ENCODE results near the gene GLOD5.
"Not testable (repeated sequence)": the region's sequence is repeated elsewhere in the genome, so short reads cannot be mapped to it uniquely, and the experiment has no call there.

The GLOD5 gene

GRCh38 chrX:48816014-48816810 is 54.7 kb downstream of the GLOD5 start:
- 89% methylated on average over 10 of the region's 18 CpGs for WGBS (ENCODE audit: insufficient coverage)
- no peak for DNase-seq
- no peaks in the 10 kb centered on the region for H3K9me3 ChIP-seq (ENCODE audit: control extremely low read depth in 1 of 5, control insufficient read depth in 4 of 5, insufficient read depth in 2 of 5, low read depth in 1 of 5, low read length in 4 of 5)
- no peak overlapping the region for H3K4me3 ChIP-seq (ENCODE audit: control insufficient read depth in 1 of 7, extremely low read depth in 1 of 7, insufficient read depth in 4 of 7, low read depth in 2 of 7, low read length in 6 of 7)
- H3K27ac ChIP-seq (ENCODE audit: insufficient read depth in 1 of 2, low read depth in 1 of 2, low read length in 2 of 2, poor library complexity in 1 of 2, severe bottlenecking in 2 of 2): no peak overlapping the region
- CTCF ChIA-PET: interaction anchor here (1.2 kb wide), 1 partner anchor 10 kb away, joined by 3 read pairs; the partner anchor contains the start of gene ERAS
- H3K36me3 ChIP-seq (ENCODE audit: control insufficient read depth in 4 of 4, insufficient read depth in 4 of 4, low read length in 3 of 4): peaks cover 0 to 50% (median 23%) of the 10 kb centered on the region in 4 experiments
- peaks cover 0 to 3% (median 0%) of the 10 kb centered on the region in 4 experiments for H3K4me1 ChIP-seq (ENCODE audit: control extremely low read depth in 1 of 4, control insufficient read depth in 4 of 4, insufficient read depth in 4 of 4, low read length in 3 of 4)
- no peaks in the 10 kb centered on the region for H3K27me3 ChIP-seq (replicated peaks in 2 of 5; ENCODE audit: control insufficient read depth in 4 of 5, insufficient read depth in 5 of 5, low read length in 4 of 5)
- POLR2A ChIA-PET: no interaction called here

GRCh38 chrX:48818098-48818497 is 56.6 kb downstream of the GLOD5 start:
- Histone ChIP-seq H3K9me3 (ENCODE audit: control extremely low read depth in 1 of 5, control insufficient read depth in 4 of 5, insufficient read depth in 2 of 5, low read depth in 1 of 5, low read length in 4 of 5) (no peaks in the 10 kb centered on the region), H3K4me1 (ENCODE audit: control extremely low read depth in 1 of 4, control insufficient read depth in 4 of 4, insufficient read depth in 4 of 4, low read length in 3 of 4) (peaks cover 0 to 3% (median 0%) of the 10 kb centered on the region in 4 experiments), H3K36me3 (ENCODE audit: control insufficient read depth in 4 of 4, insufficient read depth in 4 of 4, low read length in 3 of 4) (peaks cover 2 to 61% (median 26%) of the 10 kb centered on the region in 4 experiments), H3K27me3 (replicated peaks in 2 of 5; ENCODE audit: control insufficient read depth in 4 of 5, insufficient read depth in 5 of 5, low read length in 4 of 5) (no peaks in the 10 kb centered on the region), H3K4me3 (ENCODE audit: control insufficient read depth in 1 of 7, extremely low read depth in 1 of 7, insufficient read depth in 4 of 7, low read depth in 2 of 7, low read length in 6 of 7) (no peak overlapping the region), H3K27ac (ENCODE audit: insufficient read depth in 1 of 2, low read depth in 1 of 2, low read length in 2 of 2, poor library complexity in 1 of 2, severe bottlenecking in 2 of 2) (no peak overlapping the region)
- no peak for DNase-seq
- CTCF ChIA-PET: no interaction called here
- POLR2A ChIA-PET: no interaction called here
- WGBS (ENCODE audit: insufficient coverage): 95% methylated on average over 16 of the region's 16 CpGs

- 90% methylated on average over 4 of the region's 4 CpGs for WGBS (ENCODE audit: insufficient coverage)
- H3K27ac ChIP-seq (ENCODE audit: insufficient read depth in 1 of 2, low read depth in 1 of 2, low read length in 2 of 2, poor library complexity in 1 of 2, severe bottlenecking in 2 of 2): no peak overlapping the region
- no peak overlapping the region for H3K4me3 ChIP-seq (ENCODE audit: control insufficient read depth in 1 of 7, extremely low read depth in 1 of 7, insufficient read depth in 4 of 7, low read depth in 2 of 7, low read length in 6 of 7)
- no peaks in the 10 kb centered on the region for H3K27me3 ChIP-seq (replicated peaks in 2 of 5; ENCODE audit: control insufficient read depth in 4 of 5, insufficient read depth in 5 of 5, low read length in 4 of 5)
- POLR2A ChIA-PET: no interaction called here
- H3K36me3 ChIP-seq (ENCODE audit: control insufficient read depth in 4 of 4, insufficient read depth in 4 of 4, low read length in 3 of 4): peaks cover 2 to 68% (median 31%) of the 10 kb centered on the region in 4 experiments
- H3K4me1 ChIP-seq (ENCODE audit: control extremely low read depth in 1 of 4, control insufficient read depth in 4 of 4, insufficient read depth in 4 of 4, low read length in 3 of 4): peaks cover 0 to 2% (median 0%) of the 10 kb centered on the region in 4 experiments
- CTCF ChIA-PET: interaction anchor here (0.6 kb wide), 1 partner anchor 234 kb away, joined by 4 read pairs; no protein-coding TSS in a partner anchor
- H3K9me3 ChIP-seq (ENCODE audit: control extremely low read depth in 1 of 5, control insufficient read depth in 4 of 5, insufficient read depth in 2 of 5, low read depth in 1 of 5, low read length in 4 of 5): no peaks in the 10 kb centered on the region
- DNase-seq: no peak
These were observed 57.3 kb downstream of the GLOD5 start for GRCh38 chrX:48818866-48819265.

GRCh38 chrX:48819394-48819793 is 57.8 kb downstream of the GLOD5 start:
- H3K27ac ChIP-seq (ENCODE audit: insufficient read depth in 1 of 2, low read depth in 1 of 2, low read length in 2 of 2, poor library complexity in 1 of 2, severe bottlenecking in 2 of 2); H3K27me3 ChIP-seq (replicated peaks in 2 of 5; ENCODE audit: control insufficient read depth in 4 of 5, insufficient read depth in 5 of 5, low read length in 4 of 5); DNase-seq; H3K4me3 ChIP-seq (ENCODE audit: control insufficient read depth in 1 of 7, extremely low read depth in 1 of 7, insufficient read depth in 4 of 7, low read depth in 2 of 7, low read length in 6 of 7); H3K9me3 ChIP-seq (ENCODE audit: control extremely low read depth in 1 of 5, control insufficient read depth in 4 of 5, insufficient read depth in 2 of 5, low read depth in 1 of 5, low read length in 4 of 5); POLR2A ChIA-PET; H3K4me1 ChIP-seq (ENCODE audit: control extremely low read depth in 1 of 4, control insufficient read depth in 4 of 4, insufficient read depth in 4 of 4, low read length in 3 of 4): not testable (repeated sequence)
- peaks cover 5 to 70% (median 30%) of the 10 kb centered on the region in 4 experiments for H3K36me3 ChIP-seq (ENCODE audit: control insufficient read depth in 4 of 4, insufficient read depth in 4 of 4, low read length in 3 of 4)
- 87% methylated on average over 3 of the region's 9 CpGs for WGBS (ENCODE audit: insufficient coverage)
- CTCF ChIA-PET: interaction anchor here (0.6 kb wide), 1 partner anchor 234 kb away, joined by 4 read pairs; no protein-coding TSS in a partner anchor

- no peak overlapping the region for H3K27ac ChIP-seq (ENCODE audit: insufficient read depth in 1 of 2, low read depth in 1 of 2, low read length in 2 of 2, poor library complexity in 1 of 2, severe bottlenecking in 2 of 2)
- CTCF ChIA-PET: no interaction called here
- DNase-seq: no peak
- H3K4me3 ChIP-seq (ENCODE audit: control insufficient read depth in 1 of 7, extremely low read depth in 1 of 7, insufficient read depth in 4 of 7, low read depth in 2 of 7, low read length in 6 of 7): no peak overlapping the region
- POLR2A ChIA-PET: no interaction called here
- peaks cover 0 to 25% (median 2%) of the 10 kb centered on the region in 5 experiments for H3K27me3 ChIP-seq (replicated peaks in 2 of 5; ENCODE audit: control insufficient read depth in 4 of 5, insufficient read depth in 5 of 5, low read length in 4 of 5)
- WGBS (ENCODE audit: insufficient coverage): 82% methylated on average over 3 of the region's 6 CpGs
- H3K9me3 ChIP-seq (ENCODE audit: control extremely low read depth in 1 of 5, control insufficient read depth in 4 of 5, insufficient read depth in 2 of 5, low read depth in 1 of 5, low read length in 4 of 5): peaks cover 0 to 9% (median 0%) of the 10 kb centered on the region in 5 experiments
- peaks cover 5 to 60% (median 20%) of the 10 kb centered on the region in 4 experiments for H3K36me3 ChIP-seq (ENCODE audit: control insufficient read depth in 4 of 4, insufficient read depth in 4 of 4, low read length in 3 of 4)
- H3K4me1 ChIP-seq (ENCODE audit: control extremely low read depth in 1 of 4, control insufficient read depth in 4 of 4, insufficient read depth in 4 of 4, low read length in 3 of 4): peaks cover 0 to 9% (median under 1%) of the 10 kb centered on the region in 4 experiments
These were observed 61.5 kb downstream of the GLOD5 start for GRCh38 chrX:48823053-48823452.
